SK-N-SH (cell line): ENCODE results near the gene SHH. TPM values are rescaled to one million over a fixed set of nuclear protein-coding genes. Genes with fewer than 3 reads are reported as not detected.

Source experiments
- CTCF ChIA-PET: fragments of 300-600, 350-600 bp; formaldehyde crosslinking; extraction: SDS; loops from one replicate; lab custom pipeline; 2021; lab: Yijun Ruan, JAX
- POLR2A ChIA-PET: fragments of 350-600 bp; sonication (Branson Sonifier 250); formaldehyde crosslinking; extraction: SDS; loops from one replicate; lab custom pipeline; 2020; ENCODE audit warnings: antibody characterized with exemption, inconsistent platforms; lab: Yijun Ruan, JAX
- DNase-seq: peaks from one replicate; pipeline ENCODE4 v3.0.0; 2012
- H2AFZ ChIP-seq: fragments of 200-600 bp; sonication (generic); 2 replicates; pipeline ENCODE4 v1.8.1; 2016; ENCODE audit warnings: antibody characterized with exemption, mild to moderate bottlenecking, low read depth
- H3F3A ChIP-seq: fragments of 200-600 bp; sonication (generic); replicated peaks from 2 replicates; pipeline ENCODE3; 2016; ENCODE audit warnings: antibody characterized with exemption, mild to moderate bottlenecking; ENCODE audit not compliant: insufficient read depth
- H3K27ac ChIP-seq, 2 experiments: fragments of 200-500 bp in 1 of 2; fragments of 200-600 bp in 1 of 2; sonication (Bioruptor generic) in 1 of 2; sonication (generic), shearing (Covaris generic) in 1 of 2; 2 replicates each; pipeline versions ENCODE4 v1.5.1 to v1.6.1; 2014 to 2016; ENCODE audit warnings: low read depth in 2 of 2, inconsistent platforms in 1 of 2, low read length in 1 of 2, mild to moderate bottlenecking in 1 of 2, mixed read lengths in 1 of 2
- H3K27me3 ChIP-seq: fragments of 200-600 bp; sonication (generic), shearing (Covaris generic); 2 replicates; pipeline ENCODE4 v1.6.1; 2016; ENCODE audit warnings: mixed run types; ENCODE audit not compliant: insufficient read depth
- H3K36me3 ChIP-seq, 2 experiments: fragments of 200-500 bp in 1 of 2; fragments of 200-600 bp in 1 of 2; sonication (Bioruptor generic) in 1 of 2; sonication (generic) in 1 of 2; replicated peaks in 1 of 2; 2 replicates each; pipeline versions ENCODE3 to v1.5.1; 2014 to 2016; ENCODE audit warnings: low read length in 1 of 2, mild to moderate bottlenecking in 1 of 2; ENCODE audit not compliant: insufficient read depth in 2 of 2, control insufficient read depth in 1 of 2
- H3K4me1 ChIP-seq, 2 experiments: fragments of 200-500 bp in 1 of 2; fragments of 200-600 bp in 1 of 2; sonication (Bioruptor generic) in 1 of 2; sonication (generic), shearing (Covaris generic) in 1 of 2; 2 replicates each; pipeline versions ENCODE4 v1.5.1 to v1.6.1; 2014 to 2016; ENCODE audit warnings: low read depth in 1 of 2, low read length in 1 of 2, mixed run types in 1 of 2; ENCODE audit not compliant: insufficient read depth in 2 of 2, control insufficient read depth in 1 of 2
- H3K4me2 ChIP-seq: fragments of 200-600 bp; sonication (generic), shearing (Covaris generic); 2 replicates; pipeline ENCODE4 v1.6.1; 2017; ENCODE audit warnings: mixed run types
- H3K4me3 ChIP-seq, 2 experiments: fragments of 200-500 bp in 1 of 2; fragments of 200-600 bp in 1 of 2; sonication (Bioruptor generic) in 1 of 2; sonication (generic), shearing (Covaris generic) in 1 of 2; 2 replicates each; pipeline versions ENCODE4 v1.5.1 to v1.8.1; 2014 to 2016; ENCODE audit warnings: low read depth in 2 of 2, inconsistent platforms in 1 of 2, low read length in 1 of 2, mild to moderate bottlenecking in 1 of 2, mixed read lengths in 1 of 2, moderate library complexity in 1 of 2
- H3K79me2 ChIP-seq: fragments of 200-600 bp; sonication (generic); 2 replicates; pipeline ENCODE4 v1.8.1; 2017; ENCODE audit warnings: mild to moderate bottlenecking; ENCODE audit not compliant: insufficient read depth
- H3K9ac ChIP-seq: fragments of 200-600 bp; sonication (generic); 2 replicates; pipeline ENCODE4 v1.6.1; 2017; ENCODE audit warnings: mixed run types
- H3K9me2 ChIP-seq: fragments of 200-600 bp; sonication (generic); 2 replicates; pipeline ENCODE4 v1.6.1; 2017; ENCODE audit warnings: mixed run types
- H3K9me3 ChIP-seq: fragments of 200-600 bp; sonication (generic); 2 replicates; pipeline ENCODE4 v1.6.1; 2017; ENCODE audit warnings: mixed run types, mild to moderate bottlenecking, moderate library complexity
- H4K20me1 ChIP-seq: fragments of 200-600 bp; sonication (generic); 2 replicates; pipeline ENCODE4 v1.6.1; 2017; ENCODE audit warnings: mild to moderate bottlenecking, mixed run types; ENCODE audit not compliant: insufficient read depth
- ELF1 ChIP-seq: IDR thresholded peaks from 2 replicates; pipeline ENCODE4 v1.4.0; 2012
- EZH2phosphoT487 ChIP-seq: fragments of 200-600 bp; sonication (generic); IDR thresholded peaks from 2 replicates; pipeline ENCODE4 v1.6.1; 2017; ENCODE audit warnings: low read depth, mixed run types, mild to moderate bottlenecking, antibody characterized with exemption, moderate library complexity, borderline replicate concordance
- FOXM1 ChIP-seq: IDR thresholded peaks from 2 replicates; pipeline ENCODE4 v1.4.0; 2012; ENCODE audit warnings: low read depth, mild to moderate bottlenecking
- IRF3 ChIP-seq: fragments of 150-350 bp; IDR thresholded peaks from 2 replicates; pipeline ENCODE4 v1.6.1; 2016; ENCODE audit warnings: mild to moderate bottlenecking, low read depth, low read length
- NFIC ChIP-seq: IDR thresholded peaks from 2 replicates; pipeline ENCODE4 v1.4.0; 2012; ENCODE audit warnings: borderline replicate concordance
- RAD21 ChIP-seq: IDR thresholded peaks from 2 replicates; pipeline ENCODE4 v1.6.1; 2012; ENCODE audit warnings: mild to moderate bottlenecking, low read length
- TAF1 ChIP-seq: IDR thresholded peaks from 2 replicates; pipeline ENCODE4 v1.6.1; 2012; ENCODE audit warnings: low read depth, mild to moderate bottlenecking, low read length, moderate library complexity, borderline replicate concordance
- TEAD4 ChIP-seq: IDR thresholded peaks from 2 replicates; pipeline ENCODE4 v1.4.0; 2012; ENCODE audit warnings: mild to moderate bottlenecking, borderline replicate concordance; ENCODE audit not compliant: insufficient read depth
- WGBS: methylation state at CpG from one replicate; pipeline ENCODE4 v1.1.6; 2017; ENCODE audit warnings: low lambda C conversion rate; 5-methylcytosine and 5-hydroxymethylcytosine counted together
- polyA plus RNA-seq, 3 experiments: library from polyadenylated mRNA; depleted of rRNA; stranded (reverse); fragments of >200 nt; gene quantifications; 2 replicates each; pipeline ENCODE4 v1.2.3, GENCODE V29; 2012
- TF ChIP-seq, protein P1 (sequence below): IDR thresholded peaks from 2 replicates; pipeline ENCODE4 v1.4.0; 2012; ENCODE audit warnings: low read depth
- TF ChIP-seq, protein P2 (sequence below): IDR thresholded peaks from 2 replicates; pipeline ENCODE4 v1.4.0; 2012; ENCODE audit warnings: low read depth, borderline replicate concordance
- TF ChIP-seq, protein P3 (sequence below): fragments of 150-350 bp; IDR thresholded peaks from 2 replicates; pipeline ENCODE4 v1.6.1; 2017; ENCODE audit warnings: antibody characterized with exemption, low read length, low read depth, borderline replicate concordance

Gene SHH
- polyA plus RNA-seq, 1 of the 3 experiments (the other 2 are of a cell fraction), result not detected

GRCh38 chr7:155833651-155834050 is 21.4 kb upstream of the SHH start (continued):
- TF ChIP-seq, protein P1, sequence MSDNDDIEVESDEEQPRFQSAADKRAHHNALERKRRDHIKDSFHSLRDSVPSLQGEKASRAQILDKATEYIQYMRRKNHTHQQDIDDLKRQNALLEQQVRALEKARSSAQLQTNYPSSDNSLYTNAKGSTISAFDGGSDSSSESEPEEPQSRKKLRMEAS, result no peak
- TF ChIP-seq ELF1 (no peak), TEAD4 (no peak), TAF1 (no peak)
- TF ChIP-seq, protein P2, sequence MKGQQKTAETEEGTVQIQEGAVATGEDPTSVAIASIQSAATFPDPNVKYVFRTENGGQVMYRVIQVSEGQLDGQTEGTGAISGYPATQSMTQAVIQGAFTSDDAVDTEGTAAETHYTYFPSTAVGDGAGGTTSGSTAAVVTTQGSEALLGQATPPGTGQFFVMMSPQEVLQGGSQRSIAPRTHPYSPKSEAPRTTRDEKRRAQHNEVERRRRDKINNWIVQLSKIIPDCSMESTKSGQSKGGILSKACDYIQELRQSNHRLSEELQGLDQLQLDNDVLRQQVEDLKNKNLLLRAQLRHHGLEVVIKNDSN, result no peak

GRCh38 chr7:155832581-155832981 is 20.3 kb upstream of the SHH start:
- Histone ChIP-seq H3K9me3 (no peaks in the 10 kb centered on the region), H2AFZ (no peak overlapping the region), H3K4me3 (no peak overlapping the region), H3K9ac (no peak overlapping the region), H3K79me2 (no peaks in the 10 kb centered on the region), H3K36me3 (no peaks in the 10 kb centered on the region), H3K27ac (no peak overlapping the region), H3F3A (no peaks in the 10 kb centered on the region), H3K4me2 (no peak overlapping the region), H3K9me2 (no peaks in the 10 kb centered on the region), H4K20me1 (no peaks in the 10 kb centered on the region), H3K4me1 (no peaks in the 10 kb centered on the region), H3K27me3 (peaks cover 92% of the 10 kb centered on the region)
- 3% methylated on average over 6 of the region's 7 CpGs for WGBS
- no peak for DNase-seq
- POLR2A ChIA-PET, result interaction anchor here (0.6 kb wide), 1 partner anchor 14 kb away, joined by 3 read pairs; no protein-coding TSS in a partner anchor
- CTCF ChIA-PET, result interaction anchor here (0.9 kb wide), 1 partner anchor 8 kb away, joined by 3 read pairs; no protein-coding TSS in a partner anchor
- TF ChIP-seq ELF1, result no peak
- TF ChIP-seq FOXM1, result no peak
- no peak for TF ChIP-seq RAD21
- no peak for TF ChIP-seq NFIC
- TF ChIP-seq EZH2phosphoT487, result no peak
- TF ChIP-seq IRF3, result no peak
- TF ChIP-seq, protein P3, sequence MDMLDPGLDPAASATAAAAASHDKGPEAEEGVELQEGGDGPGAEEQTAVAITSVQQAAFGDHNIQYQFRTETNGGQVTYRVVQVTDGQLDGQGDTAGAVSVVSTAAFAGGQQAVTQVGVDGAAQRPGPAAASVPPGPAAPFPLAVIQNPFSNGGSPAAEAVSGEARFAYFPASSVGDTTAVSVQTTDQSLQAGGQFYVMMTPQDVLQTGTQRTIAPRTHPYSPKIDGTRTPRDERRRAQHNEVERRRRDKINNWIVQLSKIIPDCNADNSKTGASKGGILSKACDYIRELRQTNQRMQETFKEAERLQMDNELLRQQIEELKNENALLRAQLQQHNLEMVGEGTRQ, result no peak
